ENCODE results near the gene GRHL1. TPM values are rescaled to one million over a fixed set of nuclear protein-coding genes. Genes with fewer than 3 reads are reported as not detected.

Gene GRHL1
- total and polyA plus RNA-seq, 9 of the 15 experiments (the other 6 are each of a cell fraction or from before 2014, with no cell fraction given) = 1.7 to 6.1 (median 4.7) TPM

DNA sequence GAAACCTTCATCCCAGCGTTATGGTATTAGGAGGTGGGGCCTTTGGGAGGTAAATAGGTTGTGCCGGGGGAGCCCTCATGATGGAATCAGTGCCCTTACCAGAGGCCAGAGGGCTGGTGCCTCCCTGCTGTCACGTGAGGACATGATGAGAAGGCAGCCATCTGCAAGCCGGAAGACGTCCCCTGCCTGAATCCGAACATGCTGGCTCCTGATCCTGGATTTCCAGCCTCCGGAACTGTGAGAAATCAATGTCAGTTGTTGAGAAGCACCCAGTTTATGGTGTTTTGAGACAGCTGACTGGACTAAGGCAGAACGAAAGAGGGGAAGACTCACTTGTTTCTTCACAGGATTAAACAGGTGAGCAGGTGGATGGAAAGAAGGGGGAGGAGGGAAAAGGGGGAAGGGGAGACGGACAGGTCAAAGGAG is 78.8 kb downstream of the GRHL1 start (continued):
- no peak for TF ChIP-seq HMGN3 (IDR thresholded peaks at IDR 0.05; ENCODE audit: borderline replicate concordance, extremely low read depth, insufficient read length, low read depth, low read length)
- no peak; the same call in 1 of the 2 replicates for TF ChIP-seq GABPB2 (CRISPR knock-in tag; conservative IDR thresholded peaks at IDR 0.05)
- TF ChIP-seq, protein P1, sequence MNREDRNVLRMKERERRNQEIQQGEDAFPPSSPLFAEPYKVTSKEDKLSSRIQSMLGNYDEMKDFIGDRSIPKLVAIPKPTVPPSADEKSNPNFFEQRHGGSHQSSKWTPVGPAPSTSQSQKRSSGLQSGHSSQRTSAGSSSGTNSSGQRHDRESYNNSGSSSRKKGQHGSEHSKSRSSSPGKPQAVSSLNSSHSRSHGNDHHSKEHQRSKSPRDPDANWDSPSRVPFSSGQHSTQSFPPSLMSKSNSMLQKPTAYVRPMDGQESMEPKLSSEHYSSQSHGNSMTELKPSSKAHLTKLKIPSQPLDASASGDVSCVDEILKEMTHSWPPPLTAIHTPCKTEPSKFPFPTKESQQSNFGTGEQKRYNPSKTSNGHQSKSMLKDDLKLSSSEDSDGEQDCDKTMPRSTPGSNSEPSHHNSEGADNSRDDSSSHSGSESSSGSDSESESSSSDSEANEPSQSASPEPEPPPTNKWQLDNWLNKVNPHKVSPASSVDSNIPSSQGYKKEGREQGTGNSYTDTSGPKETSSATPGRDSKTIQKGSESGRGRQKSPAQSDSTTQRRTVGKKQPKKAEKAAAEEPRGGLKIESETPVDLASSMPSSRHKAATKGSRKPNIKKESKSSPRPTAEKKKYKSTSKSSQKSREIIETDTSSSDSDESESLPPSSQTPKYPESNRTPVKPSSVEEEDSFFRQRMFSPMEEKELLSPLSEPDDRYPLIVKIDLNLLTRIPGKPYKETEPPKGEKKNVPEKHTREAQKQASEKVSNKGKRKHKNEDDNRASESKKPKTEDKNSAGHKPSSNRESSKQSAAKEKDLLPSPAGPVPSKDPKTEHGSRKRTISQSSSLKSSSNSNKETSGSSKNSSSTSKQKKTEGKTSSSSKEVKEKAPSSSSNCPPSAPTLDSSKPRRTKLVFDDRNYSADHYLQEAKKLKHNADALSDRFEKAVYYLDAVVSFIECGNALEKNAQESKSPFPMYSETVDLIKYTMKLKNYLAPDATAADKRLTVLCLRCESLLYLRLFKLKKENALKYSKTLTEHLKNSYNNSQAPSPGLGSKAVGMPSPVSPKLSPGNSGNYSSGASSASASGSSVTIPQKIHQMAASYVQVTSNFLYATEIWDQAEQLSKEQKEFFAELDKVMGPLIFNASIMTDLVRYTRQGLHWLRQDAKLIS (CRISPR knock-in tag; IDR thresholded peaks at IDR 0.05) = no peak
- no peak for TF ChIP-seq SMAD2 (IDR thresholded peaks at IDR 0.05; ENCODE audit: low read depth, low read length)
- TF ChIP-seq, protein P2, sequence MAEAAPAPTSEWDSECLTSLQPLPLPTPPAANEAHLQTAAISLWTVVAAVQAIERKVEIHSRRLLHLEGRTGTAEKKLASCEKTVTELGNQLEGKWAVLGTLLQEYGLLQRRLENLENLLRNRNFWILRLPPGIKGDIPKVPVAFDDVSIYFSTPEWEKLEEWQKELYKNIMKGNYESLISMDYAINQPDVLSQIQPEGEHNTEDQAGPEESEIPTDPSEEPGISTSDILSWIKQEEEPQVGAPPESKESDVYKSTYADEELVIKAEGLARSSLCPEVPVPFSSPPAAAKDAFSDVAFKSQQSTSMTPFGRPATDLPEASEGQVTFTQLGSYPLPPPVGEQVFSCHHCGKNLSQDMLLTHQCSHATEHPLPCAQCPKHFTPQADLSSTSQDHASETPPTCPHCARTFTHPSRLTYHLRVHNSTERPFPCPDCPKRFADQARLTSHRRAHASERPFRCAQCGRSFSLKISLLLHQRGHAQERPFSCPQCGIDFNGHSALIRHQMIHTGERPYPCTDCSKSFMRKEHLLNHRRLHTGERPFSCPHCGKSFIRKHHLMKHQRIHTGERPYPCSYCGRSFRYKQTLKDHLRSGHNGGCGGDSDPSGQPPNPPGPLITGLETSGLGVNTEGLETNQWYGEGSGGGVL (CRISPR knock-in tag; IDR thresholded peaks at IDR 0.05) = no peak
- TF ChIP-seq, protein P3, sequence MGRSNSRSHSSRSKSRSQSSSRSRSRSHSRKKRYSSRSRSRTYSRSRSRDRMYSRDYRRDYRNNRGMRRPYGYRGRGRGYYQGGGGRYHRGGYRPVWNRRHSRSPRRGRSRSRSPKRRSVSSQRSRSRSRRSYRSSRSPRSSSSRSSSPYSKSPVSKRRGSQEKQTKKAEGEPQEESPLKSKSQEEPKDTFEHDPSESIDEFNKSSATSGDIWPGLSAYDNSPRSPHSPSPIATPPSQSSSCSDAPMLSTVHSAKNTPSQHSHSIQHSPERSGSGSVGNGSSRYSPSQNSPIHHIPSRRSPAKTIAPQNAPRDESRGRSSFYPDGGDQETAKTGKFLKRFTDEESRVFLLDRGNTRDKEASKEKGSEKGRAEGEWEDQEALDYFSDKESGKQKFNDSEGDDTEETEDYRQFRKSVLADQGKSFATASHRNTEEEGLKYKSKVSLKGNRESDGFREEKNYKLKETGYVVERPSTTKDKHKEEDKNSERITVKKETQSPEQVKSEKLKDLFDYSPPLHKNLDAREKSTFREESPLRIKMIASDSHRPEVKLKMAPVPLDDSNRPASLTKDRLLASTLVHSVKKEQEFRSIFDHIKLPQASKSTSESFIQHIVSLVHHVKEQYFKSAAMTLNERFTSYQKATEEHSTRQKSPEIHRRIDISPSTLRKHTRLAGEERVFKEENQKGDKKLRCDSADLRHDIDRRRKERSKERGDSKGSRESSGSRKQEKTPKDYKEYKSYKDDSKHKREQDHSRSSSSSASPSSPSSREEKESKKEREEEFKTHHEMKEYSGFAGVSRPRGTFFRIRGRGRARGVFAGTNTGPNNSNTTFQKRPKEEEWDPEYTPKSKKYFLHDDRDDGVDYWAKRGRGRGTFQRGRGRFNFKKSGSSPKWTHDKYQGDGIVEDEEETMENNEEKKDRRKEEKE (IDR thresholded peaks at IDR 0.05; ENCODE audit: borderline replicate concordance in 1 of 2, control insufficient read depth in 1 of 2, low read depth in 2 of 2, low read length in 1 of 2) = no peak
- no peak for TF ChIP-seq ELF4 (CRISPR knock-in tag; IDR thresholded peaks at IDR 0.05)
- TF ChIP-seq DDX20 (tag; IDR thresholded peaks at IDR 0.05; ENCODE audit: low read depth) = no peak
- no peak for TF ChIP-seq ZNF12 (CRISPR knock-in tag; IDR thresholded peaks at IDR 0.05)
- no peak for TF ChIP-seq SAFB2 (IDR thresholded peaks at IDR 0.05; ENCODE audit: borderline replicate concordance, low read depth, low read length, severe bottlenecking)
- TF ChIP-seq ZNF583 (CRISPR knock-in tag; IDR thresholded peaks at IDR 0.05) = no peak
- TF ChIP-seq ELF2 (CRISPR knock-in tag; IDR thresholded peaks at IDR 0.05) = no peak
- no peak for TF ChIP-seq ZNF384 (IDR thresholded peaks at IDR 0.05; ENCODE audit: low read depth, low read length)
- TF ChIP-seq, protein P4, sequence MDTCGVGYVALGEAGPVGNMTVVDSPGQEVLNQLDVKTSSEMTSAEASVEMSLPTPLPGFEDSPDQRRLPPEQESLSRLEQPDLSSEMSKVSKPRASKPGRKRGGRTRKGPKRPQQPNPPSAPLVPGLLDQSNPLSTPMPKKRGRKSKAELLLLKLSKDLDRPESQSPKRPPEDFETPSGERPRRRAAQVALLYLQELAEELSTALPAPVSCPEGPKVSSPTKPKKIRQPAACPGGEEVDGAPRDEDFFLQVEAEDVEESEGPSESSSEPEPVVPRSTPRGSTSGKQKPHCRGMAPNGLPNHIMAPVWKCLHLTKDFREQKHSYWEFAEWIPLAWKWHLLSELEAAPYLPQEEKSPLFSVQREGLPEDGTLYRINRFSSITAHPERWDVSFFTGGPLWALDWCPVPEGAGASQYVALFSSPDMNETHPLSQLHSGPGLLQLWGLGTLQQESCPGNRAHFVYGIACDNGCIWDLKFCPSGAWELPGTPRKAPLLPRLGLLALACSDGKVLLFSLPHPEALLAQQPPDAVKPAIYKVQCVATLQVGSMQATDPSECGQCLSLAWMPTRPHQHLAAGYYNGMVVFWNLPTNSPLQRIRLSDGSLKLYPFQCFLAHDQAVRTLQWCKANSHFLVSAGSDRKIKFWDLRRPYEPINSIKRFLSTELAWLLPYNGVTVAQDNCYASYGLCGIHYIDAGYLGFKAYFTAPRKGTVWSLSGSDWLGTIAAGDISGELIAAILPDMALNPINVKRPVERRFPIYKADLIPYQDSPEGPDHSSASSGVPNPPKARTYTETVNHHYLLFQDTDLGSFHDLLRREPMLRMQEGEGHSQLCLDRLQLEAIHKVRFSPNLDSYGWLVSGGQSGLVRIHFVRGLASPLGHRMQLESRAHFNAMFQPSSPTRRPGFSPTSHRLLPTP (IDR thresholded peaks at IDR 0.05; ENCODE audit: borderline replicate concordance, extremely low read depth, insufficient read length) = no peak
- TF ChIP-seq ZBTB7A (IDR thresholded peaks at IDR 0.05; ENCODE audit: borderline replicate concordance, control insufficient read depth, low read depth, low read length) = no peak
- no peak for TF ChIP-seq NONO (IDR thresholded peaks at IDR 0.05; ENCODE audit: low read depth in 2 of 2, low read length in 1 of 2)

All from K562 (cell line).